Loucy (cell line): ENCODE data around the gene ANGPTL3.

Source experiments
- H2AFZ ChIP-seq: fragments of 200-600 bp; sonication (generic); 2 replicates; pipeline ENCODE4 v1.6.0; 2016; ENCODE audit warnings: antibody characterized with exemption, mild to moderate bottlenecking, low read length, moderate library complexity
- H3F3A ChIP-seq: fragments of 200-600 bp; 2 replicates; pipeline ENCODE4 v1.6.0; 2016; ENCODE audit warnings: antibody characterized with exemption, low read depth, mild to moderate bottlenecking
- H3K27me3 ChIP-seq: fragments of 200-600 bp; sonication (generic); 2 replicates; pipeline ENCODE4 v1.6.1; 2014; ENCODE audit warnings: low read length, mild to moderate bottlenecking; ENCODE audit not compliant: insufficient read depth, poor library complexity, severe bottlenecking
- H3K36me3 ChIP-seq: fragments of 200-600 bp; sonication (generic); 2 replicates; pipeline ENCODE4 v1.6.1; 2016; ENCODE audit warnings: low read length; ENCODE audit not compliant: insufficient read depth
- H3K4me1 ChIP-seq: fragments of 200-600 bp; sonication (generic); 2 replicates; pipeline ENCODE4 v1.5.1; 2014; ENCODE audit warnings: low read length, mild to moderate bottlenecking; ENCODE audit not compliant: insufficient read depth, poor library complexity, severe bottlenecking
- H3K4me2 ChIP-seq: fragments of 200-600 bp; sonication (generic); 2 replicates; pipeline ENCODE4 v1.6.0; 2014; ENCODE audit warnings: antibody characterized with exemption, low read length, low read depth, mild to moderate bottlenecking; ENCODE audit not compliant: poor library complexity, severe bottlenecking
- H3K4me3 ChIP-seq: fragments of 200-600 bp; sonication (generic); 2 replicates; pipeline ENCODE4 v1.5.1; 2014; ENCODE audit warnings: low read length, mild to moderate bottlenecking, mixed read lengths; ENCODE audit not compliant: poor library complexity, severe bottlenecking
- H3K79me2 ChIP-seq: fragments of 200-600 bp; sonication (generic); 2 replicates; pipeline ENCODE4 v1.6.1; 2014; ENCODE audit warnings: low read length; ENCODE audit not compliant: insufficient read depth
- H3K9ac ChIP-seq: fragments of 200-600 bp; sonication (generic); 2 replicates; pipeline ENCODE4 v1.6.0; 2014; ENCODE audit warnings: mild to moderate bottlenecking, low read depth, low read length, moderate library complexity; ENCODE audit not compliant: poor library complexity, severe bottlenecking
- H3K9me2 ChIP-seq: fragments of 200-600 bp; sonication (generic); replicated peaks from 2 replicates; pipeline ENCODE4 v1.6.1; 2016; ENCODE audit warnings: low read depth, low read length, mixed read lengths
- H3K9me3 ChIP-seq: fragments of 200-600 bp; sonication (generic); 2 replicates; pipeline ENCODE4 v1.6.1; 2014; ENCODE audit warnings: mild to moderate bottlenecking, antibody characterized with exemption, low read length, low read depth; ENCODE audit not compliant: insufficient read depth
- H4K20me1 ChIP-seq: fragments of 200-600 bp; sonication (generic); 2 replicates; pipeline ENCODE4 v1.6.0; 2014; ENCODE audit warnings: antibody characterized with exemption, low read length, mild to moderate bottlenecking; ENCODE audit not compliant: insufficient read depth, poor library complexity, severe bottlenecking
- CTCF ChIP-seq: fragments of 200-600 bp; sonication (generic); conservative IDR thresholded peaks from 2 replicates; pipeline ENCODE4 v1.5.1; 2014; ENCODE audit warnings: mild to moderate bottlenecking, antibody characterized with exemption, low read length
- EZH2phosphoT487 ChIP-seq: fragments of 200-600 bp; IDR thresholded peaks from 2 replicates; pipeline ENCODE4 v1.6.1; 2018; ENCODE audit warnings: antibody characterized with exemption, mild to moderate bottlenecking, moderate library complexity, borderline replicate concordance

The ANGPTL3 gene

DNA sequence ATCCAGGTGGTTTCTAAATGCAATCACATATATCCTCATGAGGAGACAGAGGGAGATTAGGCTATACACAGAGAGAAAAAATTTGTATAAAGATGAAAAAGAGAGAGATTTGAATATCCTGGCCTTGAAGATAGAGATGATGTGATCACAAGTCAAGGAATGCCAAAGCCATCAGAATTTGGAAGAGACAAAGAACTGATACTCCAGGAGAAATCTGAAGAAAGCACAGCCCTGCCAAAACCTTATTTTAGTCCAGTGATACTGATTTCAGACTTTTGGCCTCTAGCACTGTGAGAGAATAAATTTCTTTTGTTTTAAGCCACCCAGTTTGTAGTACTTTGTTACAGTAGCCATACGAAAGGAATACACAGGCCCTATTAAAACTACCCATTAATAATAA, 57.4 kb downstream of the ANGPTL3 start:
- Histone ChIP-seq H3K4me1 (no peaks in the 10 kb centered on the region), H3K4me2 (no peak overlapping the region), H3K9me3 (no peaks in the 10 kb centered on the region), H3K79me2 (peaks cover 20% of the 10 kb centered on the region; the same call in 1 of the 2 replicates), H3K27me3 (no peaks in the 10 kb centered on the region), H2AFZ (no peak overlapping the region), H4K20me1 (no peaks in the 10 kb centered on the region), H3K9me2 (no peaks in the 10 kb centered on the region), H3K4me3 (no peak overlapping the region), H3F3A (no peaks in the 10 kb centered on the region), H3K9ac (no peak overlapping the region), H3K36me3 (peaks cover 18% of the 10 kb centered on the region; the same call in 1 of the 2 replicates)
- no peak for TF ChIP-seq CTCF
- TF ChIP-seq EZH2phosphoT487, result no peak
